SK-N-SH treated with all-trans-retinoic acid at 6 μM for 48 hours (cell line): ENCODE measurements around the gene KCNJ9.

Experiments used
- ARNTL ChIP-seq: fragments of 450-650 bp; formaldehyde crosslinking; IDR thresholded peaks from 2 replicates; pipeline ENCODE4 v1.5.0; 2020; ENCODE audit warnings: low read depth, mild to moderate bottlenecking, moderate library complexity, borderline replicate concordance
- BACH2 ChIP-seq: fragments of 250-450 bp; sonication (Bioruptor Pico); IDR thresholded peaks from 2 replicates; pipeline ENCODE4 v1.9.0; 2021; ENCODE audit warnings: mild to moderate bottlenecking, borderline replicate concordance
- CREB5 ChIP-seq: fragments of 250-450 bp; sonication (Bioruptor Pico); IDR thresholded peaks from 2 replicates; pipeline ENCODE4 v1.5.1; 2020; ENCODE audit warnings: low read depth, mild to moderate bottlenecking, moderate library complexity
- CSDC2 ChIP-seq: fragments of 250-450 bp; sonication (Bioruptor Pico); IDR thresholded peaks from 2 replicates; pipeline ENCODE4 v1.5.0; 2020; ENCODE audit warnings: mild to moderate bottlenecking, moderate library complexity
- CSRNP3 ChIP-seq: fragments of 250-450 bp; sonication (Bioruptor Pico); IDR thresholded peaks from 2 replicates; pipeline ENCODE4 v1.5.1; 2021; ENCODE audit warnings: mild to moderate bottlenecking, moderate library complexity
- PATZ1 ChIP-seq: fragments of 250-450 bp; sonication (Bioruptor Pico); IDR thresholded peaks from 2 replicates; pipeline ENCODE4 v1.8.0; 2020; ENCODE audit warnings: mild to moderate bottlenecking, moderate library complexity, borderline replicate concordance
- RARB ChIP-seq: fragments of 250-450 bp; sonication (Bioruptor Pico); IDR thresholded peaks from 2 replicates; pipeline ENCODE4 v1.8.0; 2021; ENCODE audit warnings: mild to moderate bottlenecking, moderate library complexity
- TOX ChIP-seq: fragments of 250-450 bp; sonication (Bioruptor Pico); IDR thresholded peaks from 2 replicates; pipeline ENCODE4 v1.8.0; 2021; ENCODE audit warnings: mild to moderate bottlenecking, moderate library complexity, borderline replicate concordance
- TSHZ2 ChIP-seq: fragments of 250-450 bp; sonication (Bioruptor Pico); IDR thresholded peaks from 2 replicates; pipeline ENCODE4 v1.5.0; 2020; ENCODE audit warnings: mild to moderate bottlenecking, moderate library complexity
- ZC3H10 ChIP-seq: fragments of 250-450 bp; sonication (Bioruptor Pico); IDR thresholded peaks from 2 replicates; pipeline ENCODE4 v1.5.1; 2021; ENCODE audit warnings: mild to moderate bottlenecking, moderate library complexity
- ZFP3 ChIP-seq: fragments of 250-450 bp; sonication (Bioruptor Pico); IDR thresholded peaks from 2 replicates; pipeline ENCODE4 v1.5.0; 2020; ENCODE audit warnings: mild to moderate bottlenecking, moderate library complexity
- ZNF70 ChIP-seq: fragments of 450-650 bp; formaldehyde crosslinking; IDR thresholded peaks from 2 replicates; pipeline ENCODE4 v1.5.0; 2020; ENCODE audit warnings: mild to moderate bottlenecking, moderate library complexity

GRCh38 chr1:160129046-160129445 lies 47.7 kb downstream of the KCNJ9 start:
- TF ChIP-seq ZFP3 (no peak), CREB5 (no peak), ARNTL (CRISPR knock-in tag) (no peak), CSDC2 (CRISPR knock-in tag) (no peak), PATZ1 (CRISPR knock-in tag) (no peak), ZC3H10 (CRISPR knock-in tag) (no peak), TOX (CRISPR knock-in tag) (no peak), CSRNP3 (CRISPR knock-in tag) (no peak), ZNF70 (CRISPR knock-in tag) (no peak), RARB (CRISPR knock-in tag) (no peak), BACH2 (CRISPR knock-in tag) (no peak), TSHZ2 (CRISPR knock-in tag) (no peak)
